GM18502 (cell line): ENCODE measurements around the gene HOMER3.
"Not testable (repeated sequence)": the region's sequence is repeated elsewhere in the genome, so short reads cannot be mapped to it uniquely, and the experiment has no call there.

Source experiments
- ATAC-seq: cut with Tn5 transposase; IDR thresholded peaks from one replicate; pipeline ENCODE4 v1.9.1; 2021; ENCODE audit warnings: mild to moderate bottlenecking; ENCODE audit not compliant: unreplicated experiment, poor library complexity

The HOMER3 gene

DNA sequence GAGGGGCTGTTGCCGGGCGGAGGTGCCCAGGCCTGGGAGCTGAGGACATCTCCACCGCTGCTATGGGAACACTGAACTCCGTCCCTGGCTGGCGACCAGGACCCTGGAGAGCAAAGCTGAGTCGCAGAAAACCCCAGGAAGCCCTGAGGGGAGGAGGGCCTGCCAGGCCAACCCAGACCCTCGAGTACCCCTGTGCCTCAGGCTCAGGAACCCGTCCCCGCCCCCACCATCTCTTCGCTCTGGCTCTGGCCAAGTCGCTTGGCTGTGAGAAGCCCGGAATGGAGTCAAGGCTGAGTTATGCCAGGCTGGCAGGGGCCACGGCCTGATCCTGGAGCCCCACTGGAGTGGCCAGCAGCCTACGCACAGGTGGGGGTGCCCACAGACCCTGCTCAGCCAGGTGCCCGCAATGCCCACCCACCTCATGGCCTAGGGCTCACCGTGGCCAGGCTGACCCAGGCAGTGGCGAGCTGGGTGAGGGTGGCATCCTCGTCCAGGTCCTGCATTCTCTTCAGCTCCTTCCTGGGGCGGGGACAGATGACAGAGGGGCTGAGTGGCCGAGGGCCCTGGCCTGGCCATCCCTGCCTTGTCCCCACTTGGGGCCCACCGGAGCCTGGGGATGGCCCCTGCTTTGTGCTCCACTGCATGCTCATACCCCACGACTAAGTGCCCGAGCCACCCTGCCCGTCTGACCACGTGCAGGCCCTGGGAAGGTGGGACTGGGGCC is 36.5 kb downstream of the HOMER3 start:
- ATAC-seq: no peak

GRCh38 chr19:18903156-18904037 is 37.6 kb downstream of the HOMER3 start:
- ATAC-seq: no peak

GRCh38 chr19:18902519-18902918 is 38.5 kb downstream of the HOMER3 start:
- ATAC-seq: not testable (repeated sequence)

DNA sequence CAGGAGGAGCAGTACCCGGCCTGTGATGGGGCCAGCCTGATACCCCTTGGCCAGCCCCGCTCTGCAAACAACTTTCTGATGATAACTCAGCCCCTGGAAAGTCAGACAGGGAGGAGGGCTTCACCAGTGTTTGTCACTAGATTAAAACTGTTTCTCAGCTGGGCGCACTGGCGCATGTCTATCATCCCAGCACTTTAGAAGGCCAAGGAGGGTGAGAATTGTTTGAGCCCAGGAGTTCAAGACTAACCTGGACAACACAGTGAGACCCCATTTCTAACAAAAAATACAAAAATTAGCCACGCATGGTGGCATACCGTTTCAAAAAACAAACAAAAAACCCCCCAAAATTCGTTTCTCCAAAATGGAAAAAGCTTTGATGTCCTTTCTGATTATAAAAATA is 39.5 kb downstream of the HOMER3 start:
- ATAC-seq: no peak

DNA sequence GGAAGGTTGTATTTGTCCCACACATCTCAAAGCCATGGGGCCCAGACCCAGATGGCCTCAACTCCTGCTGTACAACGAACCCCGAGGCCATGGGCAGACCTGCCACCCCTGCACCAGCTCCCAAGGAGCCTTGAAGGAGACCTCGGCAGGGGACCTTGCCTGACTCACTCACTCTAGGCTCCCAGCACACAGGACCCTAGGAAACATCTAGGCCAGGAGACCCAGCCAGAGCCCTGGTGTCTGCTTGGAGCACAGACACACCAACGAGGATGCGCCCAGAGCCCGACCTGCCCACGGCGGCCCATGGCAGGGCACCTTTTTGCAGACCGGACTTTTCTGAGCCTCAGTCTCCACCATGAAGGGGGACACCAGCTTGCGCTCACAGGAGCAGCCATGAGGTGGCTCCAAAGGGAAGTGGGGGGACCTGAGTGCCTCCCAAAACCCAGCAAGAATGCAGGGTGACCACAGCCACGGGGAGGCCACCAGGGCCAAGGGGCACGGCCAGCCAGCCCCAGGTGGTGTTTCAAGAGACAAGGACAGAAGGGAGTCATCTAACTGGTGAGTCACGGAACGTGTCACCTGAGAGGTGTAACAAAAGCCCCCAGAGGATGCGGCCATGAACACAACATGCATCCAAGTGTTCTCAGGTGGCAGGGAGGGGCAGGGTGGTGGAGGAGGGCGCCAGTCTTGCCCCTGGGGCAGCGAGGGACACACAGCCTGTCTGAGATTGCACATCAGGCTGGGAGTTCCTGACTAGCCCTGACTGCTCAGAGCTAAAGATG is 40.1 kb downstream of the HOMER3 start:
- no peak for ATAC-seq

- no peak for ATAC-seq
These were observed 41.1 kb downstream of the HOMER3 start for GRCh38 chr19:18899624-18900560.

DNA sequence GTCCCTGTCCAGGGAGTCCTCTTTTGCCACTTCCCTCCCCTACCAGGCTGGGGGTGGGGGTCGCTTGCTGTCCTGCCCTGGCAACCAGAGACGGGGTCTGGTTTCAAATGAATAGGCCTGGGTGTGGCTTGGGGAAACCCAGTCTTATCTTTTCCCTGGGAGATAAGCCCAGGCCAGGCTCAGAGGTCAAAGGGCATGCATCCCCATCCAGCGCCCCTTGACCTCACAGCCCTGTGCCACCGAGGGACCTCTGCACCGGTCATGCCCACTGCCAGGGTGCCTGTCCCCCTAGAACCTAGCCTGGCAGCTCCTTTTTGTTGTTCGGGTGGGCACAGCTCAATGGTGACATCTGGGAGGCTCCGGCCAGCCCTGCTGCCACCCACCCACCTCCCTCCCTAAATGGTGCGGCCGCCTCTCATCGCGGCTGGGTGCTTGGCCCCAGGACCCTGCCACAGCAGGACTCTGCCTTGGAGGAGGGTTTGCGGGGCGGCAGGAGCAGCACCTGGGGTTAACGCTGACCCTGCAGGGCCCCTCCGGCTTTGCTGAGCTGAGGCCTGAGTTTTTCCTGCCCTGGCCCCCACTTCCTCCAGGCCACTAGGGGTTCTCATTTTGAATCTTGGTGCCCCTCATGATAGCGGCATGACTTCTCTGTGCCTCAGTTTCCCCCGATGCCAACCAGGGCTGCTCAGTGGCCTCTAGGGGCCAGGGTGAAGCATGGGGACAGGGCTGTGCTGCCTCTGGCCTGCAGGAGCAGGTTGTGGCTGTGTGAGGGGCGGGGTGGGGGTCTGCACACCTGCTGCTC is 42.2 kb downstream of the HOMER3 start:
- no peak for ATAC-seq

GRCh38 chr19:18898081-18898606 is 42.9 kb downstream of the HOMER3 start:
- ATAC-seq: no peak

GRCh38 chr19:18897094-18898029 is 43.7 kb downstream of the HOMER3 start:
- no peak for ATAC-seq

- no peak for ATAC-seq
These were observed 44.6 kb downstream of the HOMER3 start for GRCh38 chr19:18896421-18896841.

- no peak for ATAC-seq
These were observed 45.1 kb downstream of the HOMER3 start, which contains the start of gene CERS1 for GRCh38 chr19:18895824-18896341. TSS of gene CERS1 (minus strand) at chr19:18896158. CDS start at chr19:18896072, 86 bp downstream.

GRCh38 chr19:18895038-18895823 is 45.8 kb downstream of the HOMER3 start:
- no peak for ATAC-seq

- ATAC-seq: no peak
These were observed 46.6 kb downstream of the HOMER3 start for GRCh38 chr19:18894254-18895037.

DNA sequence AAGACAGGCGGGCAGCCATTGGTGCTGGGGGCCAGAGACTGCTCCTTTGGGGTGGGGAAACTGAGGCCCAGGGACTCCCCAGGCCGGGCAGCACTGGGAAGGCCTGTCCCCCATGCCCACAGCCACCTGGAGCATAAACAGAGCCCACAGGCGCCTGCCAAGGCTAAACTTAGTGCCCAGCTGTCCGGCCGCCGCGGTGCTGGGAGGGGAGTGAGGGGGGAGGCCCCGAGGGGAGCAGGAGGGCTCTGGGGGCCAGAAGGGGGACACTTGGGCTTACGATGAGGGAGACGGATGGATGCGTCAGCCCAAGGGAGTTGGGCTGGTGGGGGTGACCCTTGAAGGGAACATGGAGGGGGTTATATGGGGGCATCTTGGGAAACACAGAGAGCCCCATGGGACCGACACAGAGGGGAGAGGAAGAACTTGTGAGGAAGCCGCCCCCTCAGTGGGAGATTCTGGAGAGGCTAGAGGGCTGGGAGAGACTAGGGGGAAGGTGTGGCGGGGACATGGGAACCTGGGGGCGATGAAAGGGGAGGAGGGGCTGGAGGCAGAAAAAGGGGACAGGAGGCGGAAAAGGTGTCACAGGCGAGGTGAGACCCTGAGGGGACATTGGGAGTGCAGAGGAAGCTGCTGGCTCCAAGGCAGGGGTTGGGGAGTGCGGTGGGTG is 47.3 kb downstream of the HOMER3 start:
- ATAC-seq: no peak
